Astrocyte of the cerebellum (primary cell): ENCODE results near the gene ERBB2.
A peak's percentile ranks its signal among the peaks of the same experiment; 100 is the strongest.

Experiments used
- DNase-seq: peaks from one replicate; pipeline ENCODE4 v3.0.0-alpha.2; 2011; ENCODE audit warnings: low read depth
- H3K4me3 ChIP-seq: 2 replicates; pipeline ENCODE4 v1.5.1; 2011; ENCODE audit warnings: mild to moderate bottlenecking, low read depth, low read length, moderate library complexity
- CTCF ChIP-seq: IDR thresholded peaks from 2 replicates; pipeline ENCODE4 v1.5.1; 2012; ENCODE audit warnings: low read length, low read depth, moderate library complexity, mild to moderate bottlenecking; ENCODE audit errors: missing control alignments
- in situ Hi-C: cut with HindIII; loops from 2 replicates; pipeline ENCODE4 v1.10.0; 2017; ENCODE audit warnings: low sequenced_read_pairs

The ERBB2 gene

DNA sequence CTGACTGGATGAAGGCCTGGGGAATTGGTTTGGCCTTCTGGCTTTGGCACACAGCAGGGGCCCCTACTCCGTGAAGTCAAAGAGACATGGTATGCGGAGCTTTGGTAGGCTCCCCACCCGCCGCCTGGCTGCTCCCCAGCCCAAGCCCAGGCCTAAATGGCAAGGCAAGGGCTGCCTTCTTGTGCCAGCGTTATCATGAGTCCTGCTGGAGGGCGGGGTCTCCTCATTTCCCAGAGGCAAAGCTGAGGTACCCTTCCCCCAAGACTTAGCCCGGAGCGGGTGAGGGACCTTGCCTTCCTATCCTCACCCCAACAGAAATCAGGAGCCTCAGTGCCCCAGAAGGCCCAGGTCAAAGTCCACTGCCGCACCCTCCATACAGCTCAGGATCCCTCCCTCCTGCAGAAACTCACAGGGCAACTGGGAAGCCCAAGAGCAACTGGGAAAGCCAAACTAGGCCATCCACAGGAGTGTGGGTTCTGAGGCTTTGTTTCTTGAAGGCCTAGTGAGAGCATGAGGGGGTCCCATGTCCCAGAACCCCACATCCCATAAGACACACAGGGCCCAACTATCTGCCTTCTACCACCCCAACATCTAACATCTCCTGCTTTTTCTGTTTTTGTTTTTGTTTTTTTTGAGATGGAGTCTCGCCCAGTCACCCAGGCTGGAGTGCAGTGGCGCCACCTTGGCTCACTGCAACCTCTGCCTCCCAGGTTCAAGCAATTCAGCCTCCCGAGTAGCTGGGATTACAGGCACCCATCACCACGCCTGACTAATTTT, 21.3 kb upstream of the ERBB2 start:
- in situ Hi-C loops: loop anchor here (5.0 kb wide), 2 partner anchors 39 to 64 kb away; no protein-coding TSS in a partner anchor
- no peak for DNase-seq
- no peak for TF ChIP-seq CTCF
- no peak overlapping the region for H3K4me3 ChIP-seq

DNA sequence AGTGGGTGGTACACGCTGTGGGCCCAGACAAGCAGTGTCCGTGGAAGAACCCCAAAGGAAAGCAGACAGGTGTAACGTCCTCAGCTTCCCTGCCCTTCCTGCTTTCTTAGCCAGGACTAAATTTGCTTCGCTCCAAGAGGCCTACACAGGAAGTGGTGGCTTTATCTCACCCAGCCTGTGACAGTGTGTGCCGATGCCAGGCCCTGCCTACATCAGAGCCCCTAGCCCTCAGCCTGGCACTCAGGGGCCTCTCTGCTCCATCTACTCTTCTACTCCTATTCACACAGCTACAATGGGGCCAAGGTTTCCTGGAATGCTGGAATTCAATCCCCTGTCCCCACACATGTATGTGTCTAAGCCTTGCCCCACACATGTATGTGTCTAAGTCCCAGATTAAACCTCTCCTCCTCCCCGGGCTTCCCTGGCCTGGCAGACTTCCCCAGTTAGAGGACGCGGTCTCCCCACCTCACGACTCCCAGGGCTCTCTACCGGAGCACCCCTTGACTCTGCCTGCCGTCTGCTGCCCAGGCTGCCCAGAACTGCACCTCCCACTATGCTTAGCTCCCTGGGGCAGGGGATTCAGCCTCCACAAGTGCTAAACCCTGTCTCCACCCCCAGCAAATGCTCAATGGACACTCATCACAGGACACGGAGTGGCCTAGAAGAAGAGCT, 20.2 kb upstream of the ERBB2 start:
- DNase-seq: no peak
- TF ChIP-seq CTCF: no peak
- H3K4me3 ChIP-seq: no peak overlapping the region
- in situ Hi-C loops: loop anchor here (5.0 kb wide), 2 partner anchors 38 to 63 kb away; no protein-coding TSS in a partner anchor

DNA sequence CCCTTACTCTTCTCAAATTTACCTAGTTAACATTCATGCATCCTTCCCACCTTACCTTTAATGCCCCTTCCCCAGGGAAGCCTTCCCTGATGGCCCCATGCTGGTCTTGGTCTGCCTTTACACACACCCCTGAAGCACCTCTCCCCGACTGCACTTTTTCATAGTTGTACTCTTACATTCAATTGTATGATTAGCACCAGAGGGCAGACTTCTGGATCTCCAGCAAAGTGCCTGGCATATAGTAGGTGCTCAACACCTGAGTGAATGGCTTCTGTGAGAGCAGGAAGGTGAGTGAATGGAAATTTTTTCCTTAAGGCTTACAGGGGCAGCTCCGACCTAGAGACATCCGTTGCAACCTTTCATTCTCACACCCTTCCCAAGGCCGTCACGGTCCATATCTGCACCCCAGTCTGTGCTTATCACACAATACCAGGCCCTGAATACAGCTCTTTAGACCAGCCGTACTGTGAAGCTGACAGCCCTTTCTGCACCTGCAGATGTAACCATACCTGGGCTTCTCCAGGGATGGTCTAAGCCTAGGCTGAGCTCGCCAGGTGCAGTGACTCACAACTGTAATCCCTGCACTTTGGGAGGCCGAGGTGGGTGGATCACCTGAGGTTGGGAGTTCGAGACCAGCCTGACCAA, 16.4 kb upstream of the ERBB2 start:
- in situ Hi-C loops: no loop called here
- TF ChIP-seq CTCF: no peak
- H3K4me3 ChIP-seq: no peak overlapping the region
- DNase-seq: no peak

DNA sequence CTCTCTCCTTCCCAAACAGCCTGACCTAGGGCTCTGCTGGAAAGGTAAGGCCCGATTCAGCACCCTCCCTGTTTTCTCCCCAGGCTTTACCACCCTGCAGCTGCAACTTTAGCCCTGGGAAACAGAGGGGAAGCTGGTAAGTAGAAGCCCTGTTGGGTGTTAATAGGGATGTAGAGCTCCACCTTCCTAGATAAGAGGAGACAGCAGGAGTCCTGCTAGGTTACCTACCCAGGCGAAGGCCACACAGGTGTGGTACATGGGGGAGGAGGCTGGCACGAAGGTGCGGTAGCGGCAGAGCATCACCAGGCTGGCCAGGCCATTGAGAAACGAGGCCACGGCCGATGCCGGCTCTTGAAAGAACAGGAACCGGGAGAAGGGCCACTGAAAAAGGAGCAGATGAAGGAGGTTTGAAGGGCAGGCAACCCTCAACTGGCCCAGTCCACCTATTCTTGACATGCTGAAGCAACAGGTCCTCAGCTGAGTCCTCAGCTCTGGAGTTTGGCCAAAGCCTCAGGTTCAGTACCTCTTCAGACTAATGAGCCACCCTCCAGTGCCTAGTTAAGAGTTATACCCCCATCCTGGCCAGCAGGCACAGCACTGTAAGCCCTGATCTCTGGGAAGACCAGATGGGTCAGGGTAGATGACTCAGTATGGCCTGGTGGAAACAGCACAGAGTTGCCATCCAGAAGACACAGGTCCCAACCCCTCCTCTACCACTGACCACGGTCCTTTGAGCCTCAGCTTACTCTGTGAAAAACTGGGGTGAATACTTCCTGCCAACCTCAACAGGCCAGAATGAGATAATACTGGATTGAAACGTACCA, 15.3 kb upstream of the ERBB2 start:
- in situ Hi-C loops: no loop called here
- no peak for TF ChIP-seq CTCF
- no peak for DNase-seq
- no peak overlapping the region for H3K4me3 ChIP-seq

DNA sequence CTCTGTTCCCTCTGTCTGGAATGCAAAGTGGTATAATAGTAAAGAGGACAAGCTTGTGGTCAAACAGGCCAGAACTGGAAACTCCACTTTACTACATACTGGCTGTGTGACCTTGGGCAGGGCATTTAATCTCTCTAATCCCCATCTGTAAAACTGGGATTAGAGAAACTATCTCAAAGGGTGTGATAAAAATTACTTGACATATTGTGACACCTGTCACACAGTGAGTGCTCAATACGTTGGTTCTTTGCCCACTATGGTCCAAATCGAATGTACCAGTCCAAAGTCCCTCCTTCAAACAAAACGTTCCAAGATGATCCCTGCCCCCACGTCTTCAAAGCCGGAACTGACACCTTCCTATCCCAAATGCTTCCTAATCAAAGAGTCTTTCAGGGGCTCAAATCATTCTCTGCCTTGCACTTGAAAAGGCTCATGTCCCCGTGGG, 12.7 kb upstream of the ERBB2 start:
- peak overlapping the region; percentile 71 for H3K4me3 ChIP-seq
- in situ Hi-C loops: no loop called here
- TF ChIP-seq CTCF: no peak
- no peak for DNase-seq
